ENCODE measurements around the gene METTL9.
"Not testable (repeated sequence)": the region's sequence is repeated elsewhere in the genome, so short reads cannot be mapped to it uniquely, and the experiment has no call there.

METTL9 gene

DNA sequence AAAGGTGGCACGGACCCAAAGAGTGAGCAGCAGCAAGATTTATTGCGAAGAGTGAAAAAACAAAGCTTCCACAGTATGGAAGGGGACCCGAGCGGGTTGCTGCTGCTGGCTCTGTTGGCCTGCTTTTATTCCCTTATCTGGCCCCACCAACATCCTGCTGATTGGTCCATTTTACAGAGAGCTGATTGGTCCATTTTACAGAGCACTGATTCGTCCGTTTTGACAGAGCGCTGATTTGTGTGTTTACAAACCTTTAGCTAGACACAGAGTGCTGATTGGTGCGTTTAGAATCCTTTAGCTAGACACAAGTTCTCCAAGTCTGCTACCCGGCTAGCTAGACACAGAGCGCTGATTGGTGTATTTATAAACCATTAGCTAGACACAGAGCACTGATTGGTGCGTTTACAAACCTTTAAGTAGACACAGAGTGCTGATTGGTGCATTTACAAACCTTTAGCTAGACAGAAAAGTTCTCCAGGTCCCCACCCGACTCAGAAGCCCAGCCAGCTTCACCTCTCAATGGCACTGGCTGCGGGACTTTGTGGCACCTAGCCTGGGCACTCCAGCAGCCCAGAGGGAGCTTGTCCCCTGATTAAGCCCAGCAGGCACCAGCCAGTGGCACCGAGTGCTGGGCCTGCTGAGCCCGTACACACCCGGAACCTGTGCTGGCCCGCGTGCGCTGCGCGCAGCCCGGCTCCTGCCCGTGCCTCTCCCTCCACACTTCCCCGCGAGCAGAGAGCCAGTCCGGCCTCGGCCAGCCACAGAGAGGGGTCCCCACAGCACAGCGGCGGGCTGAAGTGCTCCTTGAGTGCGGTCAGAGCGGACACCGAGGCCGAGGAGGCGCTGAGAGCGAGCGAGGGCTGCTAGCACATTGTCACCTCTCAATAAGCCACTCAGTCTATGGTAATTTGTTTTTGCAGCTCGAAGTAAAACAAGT lies 37.9 kb downstream of the METTL9 start:
- DNase-seq (ENCODE audit: low spot score), result no peak

DNA sequence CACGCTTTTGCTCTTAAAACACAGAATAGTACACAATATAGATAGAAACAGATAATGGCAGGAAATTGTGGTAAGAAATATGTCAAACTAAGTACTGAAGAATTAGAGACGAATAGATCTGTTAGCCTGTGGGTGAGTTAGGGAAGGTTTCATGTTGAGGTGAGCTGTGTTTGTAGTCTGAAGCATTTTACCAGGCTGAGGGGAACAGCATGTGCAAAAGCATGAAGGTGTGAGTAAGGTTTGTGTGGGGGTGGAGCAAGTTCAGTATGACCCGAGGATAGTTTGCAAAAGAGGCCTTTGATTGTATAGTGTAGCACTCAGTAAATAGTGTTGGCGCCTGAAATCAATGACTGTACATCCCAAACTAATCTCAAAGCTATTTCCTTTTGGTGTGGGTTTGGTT lies 39.2 kb downstream of the METTL9 start:
- DNase-seq (ENCODE audit: low spot score), result peak; percentile 56

GRCh38 chr16:21639493-21639892 lies 40.1 kb downstream of the METTL9 start:
- no peak for DNase-seq (ENCODE audit: low spot score)

GRCh38 chr16:21641916-21642315 lies 42.5 kb downstream of the METTL9 start:
- DNase-seq (ENCODE audit: low spot score), result no peak

GRCh38 chr16:21642861-21643260 lies 43.5 kb downstream of the METTL9 start:
- DNase-seq (ENCODE audit: low spot score), result no peak

DNA sequence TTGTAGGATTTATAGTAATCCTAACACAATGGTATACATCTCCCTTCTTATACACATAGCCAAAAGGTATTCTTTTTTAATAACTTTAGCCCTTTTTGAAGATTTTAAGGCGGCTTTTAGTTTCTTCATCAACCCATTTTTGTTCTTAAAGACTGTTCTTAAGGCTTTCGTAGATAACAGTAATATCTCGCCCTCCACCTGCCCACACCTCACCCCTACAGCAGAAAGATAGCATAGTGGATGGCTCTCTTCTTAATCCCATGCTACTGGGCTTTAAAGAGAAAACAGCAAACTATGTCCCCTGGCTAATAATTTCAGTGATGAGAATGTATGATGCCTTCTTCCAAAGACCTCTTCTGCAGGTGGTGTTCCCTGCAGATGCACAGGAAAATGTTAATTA lies 44.4 kb downstream of the METTL9 start:
- DNase-seq (ENCODE audit: low spot score), result no peak

DNA sequence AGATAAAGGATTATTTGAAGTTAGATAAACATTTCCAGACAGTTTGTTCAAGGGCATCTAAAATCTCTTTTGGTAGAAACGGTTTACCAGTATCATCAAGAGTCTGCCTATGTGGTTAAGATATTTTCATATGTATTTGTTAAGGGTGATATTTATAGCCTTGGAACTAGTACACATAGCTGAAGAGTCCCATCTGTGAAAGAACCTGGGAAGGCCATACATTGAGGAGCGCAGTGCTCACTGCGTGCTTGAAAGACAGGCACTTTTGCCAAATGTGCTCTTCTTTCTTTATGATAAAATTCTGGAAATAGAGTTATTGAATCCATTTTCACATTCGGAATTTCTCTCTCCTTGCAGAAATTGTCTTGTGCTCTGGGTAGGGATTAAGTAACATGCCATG lies 45.3 kb downstream of the METTL9 start:
- DNase-seq (ENCODE audit: low spot score), result no peak

GRCh38 chr16:21645261-21645721 lies 45.9 kb downstream of the METTL9 start:
- DNase-seq (ENCODE audit: low spot score), result peak; percentile 19

- DNase-seq (ENCODE audit: low spot score), result no peak
Measured at GRCh38 chr16:21646091-21646490, 46.7 kb downstream of the METTL9 start.

- DNase-seq (ENCODE audit: low spot score), result no peak
Measured at GRCh38 chr16:21646721-21647561, 47.6 kb downstream of the METTL9 start.

- DNase-seq (ENCODE audit: low spot score), result no peak
Measured at GRCh38 chr16:21647562-21648164, 48.3 kb downstream of the METTL9 start.

DNA sequence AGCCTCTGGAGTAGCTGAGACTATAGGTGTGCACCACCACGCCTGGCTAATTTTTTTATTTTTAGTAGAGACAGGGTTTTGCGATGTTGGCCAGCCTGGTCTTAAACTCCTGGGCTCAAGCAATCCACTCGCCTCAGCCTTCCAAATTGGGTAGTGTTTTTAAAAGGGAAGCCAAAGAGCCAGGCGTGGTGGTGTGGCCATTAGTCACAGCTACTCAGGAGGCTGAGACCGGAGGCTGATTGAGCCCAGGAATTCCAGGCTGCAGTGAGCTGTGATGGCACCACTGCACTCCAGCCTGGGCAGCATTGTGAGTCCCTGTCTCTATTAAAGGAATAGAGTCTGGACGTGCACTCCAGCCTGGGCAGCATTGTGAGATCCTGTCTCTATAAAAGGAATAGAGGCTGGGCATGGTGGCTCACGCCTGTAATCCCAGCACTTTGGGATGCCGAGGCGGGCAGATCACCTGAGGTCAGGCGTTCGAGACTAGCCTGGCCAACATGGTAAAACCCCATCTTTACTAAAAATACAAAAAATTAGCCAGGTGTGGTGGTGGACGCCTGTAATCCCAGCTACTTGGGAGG lies 50.5 kb downstream of the METTL9 start:
- DNase-seq (ENCODE audit: low spot score), result not testable (repeated sequence)

DNA sequence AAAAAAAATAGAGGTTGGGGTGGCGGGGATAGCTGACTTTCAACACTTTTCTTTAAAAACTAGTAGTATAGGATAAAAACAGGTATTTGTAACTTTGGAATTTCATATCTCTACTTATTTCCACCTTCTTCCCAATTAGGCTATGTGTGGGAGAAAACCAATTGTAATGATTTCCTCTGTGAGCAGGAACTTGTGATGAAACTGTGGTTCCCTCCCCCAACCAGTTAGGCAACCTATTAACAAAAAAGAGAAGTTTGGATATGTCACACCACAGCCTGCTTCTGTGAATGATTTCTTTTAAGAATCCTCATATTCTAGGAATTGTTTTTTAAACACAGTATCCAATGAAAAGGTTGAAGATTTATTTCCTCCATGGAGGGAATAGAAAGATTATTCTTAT lies 51.1 kb downstream of the METTL9 start:
- peak; percentile 50 for DNase-seq (ENCODE audit: low spot score)

DNA sequence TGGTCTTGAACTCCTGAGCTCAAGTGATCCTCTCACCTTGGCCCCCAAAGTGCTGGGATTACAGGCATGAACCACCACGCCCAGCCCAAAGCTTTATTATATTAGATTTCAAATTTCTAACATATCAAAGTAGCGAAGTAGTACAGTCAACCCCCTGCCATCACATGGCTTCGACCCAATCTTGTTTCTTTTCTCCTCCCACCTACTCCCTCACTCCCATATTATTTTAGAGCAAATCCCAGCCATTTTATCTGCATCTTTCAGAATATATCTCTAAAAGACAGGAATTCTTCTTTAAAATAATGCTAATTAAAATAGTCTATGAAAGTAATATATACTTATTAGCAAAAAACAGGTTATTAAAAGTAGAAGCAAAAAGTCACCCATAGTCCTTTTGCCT lies 52.1 kb downstream of the METTL9 start:
- no peak for DNase-seq (ENCODE audit: low spot score)

- no peak for DNase-seq (ENCODE audit: low spot score)
Measured at GRCh38 chr16:21652453-21652852, 53.1 kb downstream of the METTL9 start, which contains the start of gene IGSF6. IGSF6 (minus strand) TSS chr16:21652608; CDS start chr16:21652598, 10 bp downstream.

DNA sequence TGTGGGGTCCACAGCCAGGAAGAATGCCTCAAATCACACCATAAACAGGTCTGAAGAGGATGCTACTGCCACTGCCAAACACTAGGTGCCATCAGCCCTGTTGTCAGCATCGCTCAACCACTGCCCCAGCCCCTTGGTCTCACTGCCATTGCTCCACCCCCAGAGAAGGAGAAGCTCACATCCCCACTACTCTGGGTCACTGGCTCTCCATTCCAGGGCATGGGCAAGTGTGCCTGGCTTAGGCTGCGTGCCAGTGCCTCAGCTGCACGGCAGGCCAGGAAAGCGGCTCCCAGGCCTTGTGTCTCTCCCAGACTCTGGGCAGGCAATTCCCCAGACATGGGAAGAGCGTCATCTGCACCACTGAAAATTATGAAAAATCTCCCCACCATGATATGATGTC lies 54.2 kb downstream of the METTL9 start:
- DNase-seq (ENCODE audit: low spot score), result no peak

DNA sequence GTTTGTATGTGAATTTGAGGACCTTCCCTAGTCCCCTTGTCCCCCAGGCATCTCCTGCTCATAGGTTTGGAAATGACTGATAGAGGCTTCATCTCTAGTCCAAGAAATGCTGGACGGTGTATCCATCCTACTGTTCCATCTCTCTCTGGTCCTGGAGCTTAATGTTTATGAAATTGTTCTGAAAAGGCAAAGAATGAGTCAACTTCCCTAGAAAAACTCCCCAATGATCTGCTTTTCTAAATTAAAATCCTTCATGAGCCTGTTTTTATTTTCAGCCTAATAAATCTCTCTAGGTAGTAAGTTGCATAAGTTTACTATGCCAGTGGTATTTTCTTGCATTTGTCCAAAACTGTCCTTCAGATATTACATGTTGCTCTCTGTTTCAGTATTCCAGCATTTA lies 55.1 kb downstream of the METTL9 start:
- no peak for DNase-seq (ENCODE audit: low spot score)

GRCh38 chr16:21654881-21655280 lies 55.5 kb downstream of the METTL9 start:
- DNase-seq (ENCODE audit: low spot score), result no peak

DNA sequence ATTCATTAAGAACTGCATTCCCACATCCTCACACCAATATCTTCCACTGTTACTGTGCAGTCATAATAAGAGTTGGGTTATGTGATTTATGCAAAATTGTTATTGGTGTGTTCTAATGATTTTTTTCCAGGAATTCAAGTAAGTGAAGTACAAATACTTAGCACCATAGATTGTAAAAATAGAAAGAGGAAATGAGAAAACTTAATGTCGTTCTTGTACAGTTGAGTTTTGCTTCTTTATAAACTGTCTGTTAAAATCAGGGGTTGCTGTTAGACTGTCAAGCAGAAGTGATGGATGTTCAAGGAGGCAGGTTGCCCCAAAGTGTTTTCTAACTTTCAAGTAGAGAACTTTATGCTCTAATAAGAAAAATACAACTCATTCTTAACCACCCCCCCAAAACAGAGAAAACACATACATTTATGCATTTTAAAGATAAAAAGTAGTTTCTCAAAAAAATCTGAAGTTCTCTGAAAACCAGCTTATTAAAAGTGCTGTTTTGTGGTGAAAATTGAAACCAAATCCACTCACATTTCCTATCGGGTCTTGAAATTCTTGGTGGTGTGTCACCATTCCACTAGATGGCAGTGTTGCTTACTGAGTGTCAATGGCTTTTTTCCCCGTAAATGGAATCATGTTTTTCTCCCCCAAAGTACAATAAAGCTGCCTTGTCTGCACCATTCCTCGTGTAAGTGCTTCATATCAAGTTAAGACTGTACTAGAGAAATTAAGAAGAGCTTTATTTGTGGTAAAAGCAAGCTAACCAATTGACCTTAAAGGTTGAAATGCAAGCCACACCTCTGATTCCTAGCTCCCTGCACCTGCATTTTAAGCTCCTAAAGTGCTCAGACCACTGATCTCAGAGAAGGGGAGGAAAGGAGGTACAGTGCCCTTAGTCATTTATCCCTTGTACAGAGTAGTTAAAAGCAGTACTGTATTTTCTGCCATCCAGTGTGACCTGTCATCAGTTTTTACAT lies 57.7 kb downstream of the METTL9 start:
- peak; percentile 81 for DNase-seq (ENCODE audit: low spot score)

DNA sequence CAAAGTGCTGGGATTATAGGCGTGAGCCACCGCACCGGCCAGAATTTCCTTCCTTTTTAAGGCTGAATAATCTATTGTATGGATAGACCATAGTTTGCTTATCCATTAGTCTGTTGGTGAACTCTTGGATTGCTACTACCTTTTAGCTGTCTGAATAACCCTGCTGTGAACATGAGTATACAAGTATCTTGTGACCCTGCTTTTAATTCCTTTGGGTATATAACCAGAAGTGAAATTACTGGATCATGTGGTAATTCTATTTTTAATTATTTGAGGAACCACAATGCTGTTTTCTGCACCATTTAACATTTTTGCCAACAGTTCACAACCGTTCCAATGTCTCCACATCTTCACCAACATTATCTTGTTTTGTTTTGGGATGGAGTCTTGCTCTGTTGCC lies 59.7 kb downstream of the METTL9 start:
- DNase-seq (ENCODE audit: low spot score), result no peak

All from GM03348 (cell line).